ENCODE data around the gene BICD2. TPM values are rescaled to one million over a fixed set of nuclear protein-coding genes. Genes with fewer than 3 reads are reported as not detected.
A peak's percentile ranks its signal among the peaks of the same experiment; 100 is the strongest.
"Not testable (repeated sequence)": the region's sequence is repeated elsewhere in the genome, so short reads cannot be mapped to it uniquely, and the experiment has no call there.

BICD2 gene
- total RNA-seq = 29.2 TPM

GRCh38 chr9:92764381-92764987 lies at the start of gene BICD2:
TSS of gene BICD2 (minus strand) at chr9:92764833. CDS start at chr9:92764744, 89 bp downstream.
- peak within 1 kb of the TSS; percentile 97 for H3K27ac ChIP-seq (ENCODE audit: low read depth, low read length)
- no peaks in the 10 kb centered on the region for H3K36me3 ChIP-seq (ENCODE audit: control insufficient read depth in 3 of 3, insufficient read depth in 3 of 3, low read length in 3 of 3)
- peak within 1 kb of the TSS; percentile 93 to 95 (median 94) for H3K9ac ChIP-seq (ENCODE audit: low read depth in 1 of 3, low read length in 3 of 3)
- H3K9me3 ChIP-seq (ENCODE audit: control insufficient read depth in 3 of 3, low read length in 3 of 3) = no peaks in the 10 kb centered on the region
- H3K27me3 ChIP-seq (ENCODE audit: control insufficient read depth in 3 of 3, insufficient read depth in 3 of 3, low read length in 3 of 3) = no peaks in the 10 kb centered on the region
- H3K4me1 ChIP-seq (ENCODE audit: control insufficient read depth in 3 of 3, insufficient read depth in 3 of 3, low read length in 3 of 3) = peaks cover 48 to 58% (median 53%) of the 10 kb centered on the region in 3 donors
- peak within 1 kb of the TSS; percentile 91 to 97 (median 95) for H3K4me3 ChIP-seq (ENCODE audit: low read length in 3 of 3)

GRCh38 chr9:92809629-92810326 lies 45.1 kb upstream of the BICD2 start:
- H3K27ac ChIP-seq (ENCODE audit: low read depth, low read length); H3K9ac ChIP-seq (ENCODE audit: low read depth in 1 of 3, low read length in 3 of 3); H3K9me3 ChIP-seq (ENCODE audit: control insufficient read depth in 3 of 3, low read length in 3 of 3); H3K36me3 ChIP-seq (ENCODE audit: control insufficient read depth in 3 of 3, insufficient read depth in 3 of 3, low read length in 3 of 3); H3K4me3 ChIP-seq (ENCODE audit: low read length in 3 of 3): not testable (repeated sequence)
- peaks cover 65 to 77% (median 73%) of the 10 kb centered on the region in 3 donors for H3K27me3 ChIP-seq (ENCODE audit: control insufficient read depth in 3 of 3, insufficient read depth in 3 of 3, low read length in 3 of 3)
- H3K4me1 ChIP-seq (ENCODE audit: control insufficient read depth in 3 of 3, insufficient read depth in 3 of 3, low read length in 3 of 3) = peaks cover 18 to 27% (median 20%) of the 10 kb centered on the region in 3 donors

- Histone ChIP-seq H3K9ac (ENCODE audit: low read depth in 1 of 3, low read length in 3 of 3) (peak overlapping the region in 1 of 3 donors; percentile 40), H3K27ac (ENCODE audit: low read depth, low read length) (no peak overlapping the region), H3K36me3 (ENCODE audit: control insufficient read depth in 3 of 3, insufficient read depth in 3 of 3, low read length in 3 of 3) (no peaks in the 10 kb centered on the region), H3K4me1 (ENCODE audit: control insufficient read depth in 3 of 3, insufficient read depth in 3 of 3, low read length in 3 of 3) (peaks cover 18 to 27% (median 20%) of the 10 kb centered on the region in 3 donors), H3K27me3 (ENCODE audit: control insufficient read depth in 3 of 3, insufficient read depth in 3 of 3, low read length in 3 of 3) (peaks cover 73 to 82% (median 82%) of the 10 kb centered on the region in 3 donors), H3K9me3 (ENCODE audit: control insufficient read depth in 3 of 3, low read length in 3 of 3) (no peaks in the 10 kb centered on the region), H3K4me3 (ENCODE audit: low read length in 3 of 3) (peak overlapping the region in 2 of 3 donors; percentile 54 to 60)
These were observed 44.3 kb upstream of the BICD2 start for GRCh38 chr9:92808726-92809451.

- Histone ChIP-seq H3K27me3 (ENCODE audit: control insufficient read depth in 3 of 3, insufficient read depth in 3 of 3, low read length in 3 of 3) (peaks cover 74 to 83% (median 83%) of the 10 kb centered on the region in 3 donors), H3K4me3 (ENCODE audit: low read length in 3 of 3) (peak overlapping the region in 1 of 3 donors; percentile 22), H3K9ac (ENCODE audit: low read depth in 1 of 3, low read length in 3 of 3) (no peak overlapping the region)
These were observed 43.4 kb upstream of the BICD2 start for GRCh38 chr9:92807757-92808725.

GRCh38 chr9:92807031-92807756 lies 42.6 kb upstream of the BICD2 start:
- no peaks in the 10 kb centered on the region for H3K36me3 ChIP-seq (ENCODE audit: control insufficient read depth in 3 of 3, insufficient read depth in 3 of 3, low read length in 3 of 3)
- H3K4me3 ChIP-seq (ENCODE audit: low read length in 3 of 3) = peak overlapping the region in 1 of 3 donors; percentile 22
- H3K27ac ChIP-seq (ENCODE audit: low read depth, low read length) = no peak overlapping the region
- peaks cover 71 to 76% (median 75%) of the 10 kb centered on the region in 3 donors for H3K27me3 ChIP-seq (ENCODE audit: control insufficient read depth in 3 of 3, insufficient read depth in 3 of 3, low read length in 3 of 3)
- H3K9ac ChIP-seq (ENCODE audit: low read depth in 1 of 3, low read length in 3 of 3) = no peak overlapping the region
- peaks cover 18 to 27% (median 20%) of the 10 kb centered on the region in 3 donors for H3K4me1 ChIP-seq (ENCODE audit: control insufficient read depth in 3 of 3, insufficient read depth in 3 of 3, low read length in 3 of 3)
- no peaks in the 10 kb centered on the region for H3K9me3 ChIP-seq (ENCODE audit: control insufficient read depth in 3 of 3, low read length in 3 of 3)

More at GRCh38 chr9:92807757-92808725, 43.4 kb upstream of the BICD2 start:
- Histone ChIP-seq H3K9me3 (ENCODE audit: control insufficient read depth in 3 of 3, low read length in 3 of 3) (no peaks in the 10 kb centered on the region), H3K4me1 (ENCODE audit: control insufficient read depth in 3 of 3, insufficient read depth in 3 of 3, low read length in 3 of 3) (peaks cover 18 to 27% (median 20%) of the 10 kb centered on the region in 3 donors), H3K27ac (ENCODE audit: low read depth, low read length) (no peak overlapping the region), H3K36me3 (ENCODE audit: control insufficient read depth in 3 of 3, insufficient read depth in 3 of 3, low read length in 3 of 3) (no peaks in the 10 kb centered on the region)

- Histone ChIP-seq H3K36me3 (ENCODE audit: control insufficient read depth in 3 of 3, insufficient read depth in 3 of 3, low read length in 3 of 3) (no peaks in the 10 kb centered on the region), H3K9ac (ENCODE audit: low read depth in 1 of 3, low read length in 3 of 3) (no peak overlapping the region), H3K27me3 (ENCODE audit: control insufficient read depth in 3 of 3, insufficient read depth in 3 of 3, low read length in 3 of 3) (peaks cover 60 to 68% (median 63%) of the 10 kb centered on the region in 3 donors), H3K4me1 (ENCODE audit: control insufficient read depth in 3 of 3, insufficient read depth in 3 of 3, low read length in 3 of 3) (peaks cover 18 to 26% (median 19%) of the 10 kb centered on the region in 3 donors), H3K27ac (ENCODE audit: low read depth, low read length) (no peak overlapping the region), H3K9me3 (ENCODE audit: control insufficient read depth in 3 of 3, low read length in 3 of 3) (no peaks in the 10 kb centered on the region), H3K4me3 (ENCODE audit: low read length in 3 of 3) (no peak overlapping the region)
These were observed 40.1 kb upstream of the BICD2 start for GRCh38 chr9:92804727-92805126.

- peaks cover 18 to 39% (median 26%) of the 10 kb centered on the region in 3 donors for H3K27me3 ChIP-seq (ENCODE audit: control insufficient read depth in 3 of 3, insufficient read depth in 3 of 3, low read length in 3 of 3)
- H3K4me3 ChIP-seq (ENCODE audit: low read length in 3 of 3) = no peak overlapping the region
These were observed 33.7 kb upstream of the BICD2 start for GRCh38 chr9:92798358-92798757.

GRCh38 chr9:92796337-92796804 lies 31.7 kb upstream of the BICD2 start:
- not testable (repeated sequence) for H3K36me3 ChIP-seq (ENCODE audit: control insufficient read depth in 3 of 3, insufficient read depth in 3 of 3, low read length in 3 of 3); H3K4me1 ChIP-seq (ENCODE audit: control insufficient read depth in 3 of 3, insufficient read depth in 3 of 3, low read length in 3 of 3); H3K9ac ChIP-seq (ENCODE audit: low read depth in 1 of 3, low read length in 3 of 3); H3K27ac ChIP-seq (ENCODE audit: low read depth, low read length); H3K4me3 ChIP-seq (ENCODE audit: low read length in 3 of 3); H3K9me3 ChIP-seq (ENCODE audit: control insufficient read depth in 3 of 3, low read length in 3 of 3)
- peaks cover 17 to 36% (median 25%) of the 10 kb centered on the region in 3 donors for H3K27me3 ChIP-seq (ENCODE audit: control insufficient read depth in 3 of 3, insufficient read depth in 3 of 3, low read length in 3 of 3)

More at GRCh38 chr9:92798358-92798757, 33.7 kb upstream of the BICD2 start:
- Histone ChIP-seq H3K36me3 (ENCODE audit: control insufficient read depth in 3 of 3, insufficient read depth in 3 of 3, low read length in 3 of 3) (no peaks in the 10 kb centered on the region), H3K9ac (ENCODE audit: low read depth in 1 of 3, low read length in 3 of 3) (no peak overlapping the region), H3K4me1 (ENCODE audit: control insufficient read depth in 3 of 3, insufficient read depth in 3 of 3, low read length in 3 of 3) (no peaks in the 10 kb centered on the region), H3K27ac (ENCODE audit: low read depth, low read length) (no peak overlapping the region), H3K9me3 (ENCODE audit: control insufficient read depth in 3 of 3, low read length in 3 of 3) (no peaks in the 10 kb centered on the region)

Data from skeletal muscle tissue (tissue), 4 donors.